PC-9 (cell line): ENCODE measurements around the gene MICAL2. TPM values are rescaled to one million over a fixed set of nuclear protein-coding genes. Genes with fewer than 3 reads are reported as not detected.

Experiments
- BruUV-seq: library from RNA; stranded (reverse); fragments of 400-500 nt; replicated peaks from 2 replicates; lab custom pipeline; 2021; lab: Mats Ljungman, UMichigan
- CTCF ChIA-PET: fragments of 300-600 bp; sonication (Branson Sonifier 250); formaldehyde crosslinking; loops from one replicate; lab custom pipeline; 2022; ENCODE audit warnings: antibody characterized with exemption; lab: Charles Lee
- POLR2A ChIA-PET: fragments of 300-600 bp; sonication (Branson Sonifier 250); formaldehyde crosslinking; loops from one replicate; lab custom pipeline; 2022; ENCODE audit warnings: antibody characterized with exemption; ENCODE audit not compliant: unreplicated experiment; lab: Charles Lee
- DNase-seq, 2 experiments: peaks; one replicate each; pipeline versions ENCODE4 v3.0.0 to v3.0.0-alpha.2; 2015 to 2022; ENCODE audit warnings: mixed read lengths in 1 of 2
- H2AFZ ChIP-seq: fragments of 200-600 bp; sonication (generic); 2 replicates; pipeline ENCODE4 v1.8.1; 2017; ENCODE audit warnings: antibody characterized with exemption
- H3F3A ChIP-seq: fragments of 200-600 bp; sonication (generic); 2 replicates; pipeline ENCODE4 v1.8.1; 2017; ENCODE audit warnings: antibody characterized with exemption, mild to moderate bottlenecking, low read depth; ENCODE audit not compliant: insufficient read depth
- H3K27ac ChIP-seq: fragments of 200-600 bp; sonication (generic); 2 replicates; pipeline ENCODE4 v1.6.1; 2016; ENCODE audit warnings: mixed run types
- H3K27me3 ChIP-seq: fragments of 200-600 bp; sonication (generic); 2 replicates; pipeline ENCODE4 v1.6.1; 2016; ENCODE audit warnings: low read depth, mixed run types; ENCODE audit not compliant: insufficient read depth
- H3K36me3 ChIP-seq: fragments of 200-600 bp; sonication (generic); 2 replicates; pipeline ENCODE4 v1.6.1; 2016; ENCODE audit warnings: low read depth, mixed run types
- H3K4me1 ChIP-seq: fragments of 200-600 bp; sonication (generic); replicated peaks from 2 replicates; pipeline ENCODE4 v1.6.1; 2016; ENCODE audit warnings: mixed run types; ENCODE audit not compliant: insufficient read depth
- H3K4me2 ChIP-seq: fragments of 200-600 bp; sonication (generic); 2 replicates; pipeline ENCODE4 v1.6.1; 2017; ENCODE audit warnings: mixed run types
- H3K4me3 ChIP-seq: fragments of 200-600 bp; sonication (generic); 2 replicates; pipeline ENCODE4 v1.6.1; 2016; ENCODE audit warnings: mixed run types
- H3K79me2 ChIP-seq: fragments of 200-600 bp; sonication (generic); 2 replicates; pipeline ENCODE4 v1.6.1; 2017; ENCODE audit warnings: low read depth, mixed run types
- H3K9me2 ChIP-seq: fragments of 200-600 bp; sonication (generic); 2 replicates; pipeline ENCODE4 v1.8.1; 2017; ENCODE audit warnings: mild to moderate bottlenecking; ENCODE audit not compliant: insufficient read depth
- H3K9me3 ChIP-seq: fragments of 200-600 bp; sonication (generic); 2 replicates; pipeline ENCODE4 v1.8.1; 2016; ENCODE audit warnings: low read depth; ENCODE audit not compliant: insufficient read depth
- H4K20me1 ChIP-seq: fragments of 200-600 bp; sonication (generic); 2 replicates; pipeline ENCODE4 v1.8.1; 2017; ENCODE audit not compliant: insufficient read depth
- CTCF ChIP-seq: fragments of 200-600 bp; sonication (generic); conservative IDR thresholded peaks from 2 replicates; pipeline ENCODE4 v1.6.1; 2017; ENCODE audit warnings: mixed run types, antibody characterized with exemption, mild to moderate bottlenecking, moderate library complexity
- EZH2 ChIP-seq: fragments of 200-600 bp; sonication (generic); IDR thresholded peaks from 2 replicates; pipeline ENCODE4 v1.8.0; 2017; ENCODE audit warnings: antibody characterized with exemption, low read depth
- intact Hi-C: fragments of 100-400 bp; cut with micrococcal nuclease; formaldehyde crosslinking; loops from one replicate; pipeline ENCODE4 v1.10.0; 2022; ENCODE audit not compliant: unreplicated experiment
- total RNA-seq: library from RNA; stranded (reverse); gene quantifications from 2 replicates; pipeline ENCODE4 v1.2.3, GENCODE V29; 2021

MICAL2 gene
- total RNA-seq, 1 experiment from 2014 or later: 32.4 TPM

GRCh38 chr11:12133547-12134235 lies 23.3 kb downstream of the MICAL2 start:
- Histone ChIP-seq H3K4me2 (no peak overlapping the region), H3K9me3 (no peaks in the 10 kb centered on the region), H2AFZ (no peak overlapping the region), H3F3A (no peaks in the 10 kb centered on the region), H3K4me3 (no peak overlapping the region), H3K79me2 (peaks cover 31% of the 10 kb centered on the region), H3K27ac (no peak overlapping the region), H4K20me1 (no peaks in the 10 kb centered on the region), H3K9me2 (no peaks in the 10 kb centered on the region), H3K27me3 (no peaks in the 10 kb centered on the region), H3K36me3 (no peaks in the 10 kb centered on the region), H3K4me1 (no peaks in the 10 kb centered on the region)
- ChIA-PET CTCF (no interaction called here), POLR2A (no interaction called here)
- no TSS peak for BruUV-seq
- no peak for TF ChIP-seq EZH2
- TF ChIP-seq CTCF: no peak
- intact Hi-C loops: no loop called here
- no peak for DNase-seq

DNA sequence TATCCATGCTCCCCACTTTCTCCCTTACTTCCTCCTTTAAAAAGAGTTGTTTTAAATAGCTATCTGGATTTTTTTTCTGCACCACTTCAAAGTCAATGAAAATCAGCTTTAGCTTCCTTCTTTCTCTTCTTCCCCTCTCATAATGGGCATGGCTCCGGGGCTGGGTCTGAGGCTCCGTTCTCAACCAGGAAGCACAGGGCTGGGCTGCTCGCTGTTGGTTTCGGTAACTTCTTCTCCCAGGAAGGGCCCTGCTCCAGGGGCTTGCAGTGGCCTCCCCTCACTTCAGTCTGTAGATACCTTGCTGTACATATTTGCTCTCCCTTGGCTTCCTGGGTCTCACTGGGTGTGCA lies 23.8 kb downstream of the MICAL2 start:
- Histone ChIP-seq H3K27me3 (no peaks in the 10 kb centered on the region), H3K9me2 (no peaks in the 10 kb centered on the region), H2AFZ (no peak overlapping the region), H3K9me3 (no peaks in the 10 kb centered on the region), H3K27ac (no peak overlapping the region), H3K4me2 (no peak overlapping the region), H4K20me1 (no peaks in the 10 kb centered on the region), H3K79me2 (peaks cover 27% of the 10 kb centered on the region), H3F3A (no peaks in the 10 kb centered on the region), H3K36me3 (no peaks in the 10 kb centered on the region), H3K4me1 (no peaks in the 10 kb centered on the region), H3K4me3 (no peak overlapping the region)
- TF ChIP-seq EZH2 (no peak), CTCF (no peak)
- ChIA-PET POLR2A (no interaction called here), CTCF (no interaction called here)
- DNase-seq: no peak
- BruUV-seq: no TSS peak
- intact Hi-C loops: no loop called here

DNA sequence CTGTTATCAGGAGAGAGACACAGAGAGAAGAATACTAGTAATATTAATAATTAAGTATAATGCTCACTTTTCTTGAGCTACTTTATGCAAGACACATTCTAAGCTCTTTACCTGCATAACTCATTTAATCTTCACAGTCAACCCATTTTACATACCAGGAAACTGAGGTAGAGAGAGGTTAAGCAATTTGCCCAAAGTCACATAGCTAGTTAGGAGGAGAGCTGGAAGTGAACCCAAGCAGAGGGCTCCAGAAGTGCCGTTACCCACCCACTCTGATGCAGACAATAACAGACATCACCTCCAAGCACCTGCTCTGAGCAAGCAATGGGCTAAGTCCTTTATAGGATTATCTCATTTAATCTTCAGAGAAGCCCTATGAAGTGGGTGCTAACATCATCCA lies 24.8 kb downstream of the MICAL2 start:
- CTCF ChIA-PET: no interaction called here
- Histone ChIP-seq H2AFZ (no peak overlapping the region), H3K36me3 (0 out of 2 replicates have a peak, but pooled peaks cover 5% of the 10 kb centered on the region), H3K9me2 (no peaks in the 10 kb centered on the region), H3K4me2 (no peak overlapping the region), H3K27me3 (no peaks in the 10 kb centered on the region), H3K4me3 (no peak overlapping the region), H3F3A (no peaks in the 10 kb centered on the region), H3K9me3 (no peaks in the 10 kb centered on the region), H3K27ac (no peak overlapping the region), H3K4me1 (peaks cover 6% of the 10 kb centered on the region), H4K20me1 (no peaks in the 10 kb centered on the region), H3K79me2 (peaks cover 21% of the 10 kb centered on the region)
- BruUV-seq: no TSS peak
- DNase-seq: no peak
- POLR2A ChIA-PET: no interaction called here
- intact Hi-C loops: no loop called here
- TF ChIP-seq CTCF: no peak
- no peak for TF ChIP-seq EZH2
